Measurements from ENCODE around the gene ADAMTS10.

The ADAMTS10 gene

DNA sequence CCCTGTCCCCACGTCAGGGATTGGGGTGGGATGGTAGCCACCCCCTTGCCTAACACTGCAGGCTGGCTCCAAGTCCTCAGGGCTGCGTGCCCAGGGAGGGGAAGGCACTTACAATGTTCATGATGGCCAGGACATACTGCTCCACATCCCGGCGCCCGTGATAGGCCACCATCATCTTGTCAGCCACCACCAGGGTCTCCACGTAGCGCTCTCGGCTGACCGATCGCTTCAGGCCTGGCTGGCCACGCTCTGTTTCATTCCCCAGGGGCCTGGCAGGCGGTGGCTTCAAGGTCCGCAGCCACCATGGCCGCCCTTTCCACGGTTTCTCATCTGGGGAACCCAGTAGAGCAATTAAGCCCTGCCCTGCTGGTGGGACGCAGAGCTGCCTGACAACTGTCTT, 9.7 kb downstream of the ADAMTS10 start:
- H3K4me3 ChIP-seq (ENCODE audit: low read depth in 1 of 2, low read length in 2 of 2), result no peak overlapping the region
- TF ChIP-seq, protein P1, sequence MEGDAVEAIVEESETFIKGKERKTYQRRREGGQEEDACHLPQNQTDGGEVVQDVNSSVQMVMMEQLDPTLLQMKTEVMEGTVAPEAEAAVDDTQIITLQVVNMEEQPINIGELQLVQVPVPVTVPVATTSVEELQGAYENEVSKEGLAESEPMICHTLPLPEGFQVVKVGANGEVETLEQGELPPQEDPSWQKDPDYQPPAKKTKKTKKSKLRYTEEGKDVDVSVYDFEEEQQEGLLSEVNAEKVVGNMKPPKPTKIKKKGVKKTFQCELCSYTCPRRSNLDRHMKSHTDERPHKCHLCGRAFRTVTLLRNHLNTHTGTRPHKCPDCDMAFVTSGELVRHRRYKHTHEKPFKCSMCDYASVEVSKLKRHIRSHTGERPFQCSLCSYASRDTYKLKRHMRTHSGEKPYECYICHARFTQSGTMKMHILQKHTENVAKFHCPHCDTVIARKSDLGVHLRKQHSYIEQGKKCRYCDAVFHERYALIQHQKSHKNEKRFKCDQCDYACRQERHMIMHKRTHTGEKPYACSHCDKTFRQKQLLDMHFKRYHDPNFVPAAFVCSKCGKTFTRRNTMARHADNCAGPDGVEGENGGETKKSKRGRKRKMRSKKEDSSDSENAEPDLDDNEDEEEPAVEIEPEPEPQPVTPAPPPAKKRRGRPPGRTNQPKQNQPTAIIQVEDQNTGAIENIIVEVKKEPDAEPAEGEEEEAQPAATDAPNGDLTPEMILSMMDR (IDR thresholded peaks at IDR 0.05; ENCODE audit: borderline replicate concordance, extremely low read depth, low read length, poor library complexity, severe bottlenecking), result no peak
- no peak for TF ChIP-seq EZH2 (IDR thresholded peaks at IDR 0.05; ENCODE audit: borderline replicate concordance, low read depth, low read length, severe bottlenecking)

DNA sequence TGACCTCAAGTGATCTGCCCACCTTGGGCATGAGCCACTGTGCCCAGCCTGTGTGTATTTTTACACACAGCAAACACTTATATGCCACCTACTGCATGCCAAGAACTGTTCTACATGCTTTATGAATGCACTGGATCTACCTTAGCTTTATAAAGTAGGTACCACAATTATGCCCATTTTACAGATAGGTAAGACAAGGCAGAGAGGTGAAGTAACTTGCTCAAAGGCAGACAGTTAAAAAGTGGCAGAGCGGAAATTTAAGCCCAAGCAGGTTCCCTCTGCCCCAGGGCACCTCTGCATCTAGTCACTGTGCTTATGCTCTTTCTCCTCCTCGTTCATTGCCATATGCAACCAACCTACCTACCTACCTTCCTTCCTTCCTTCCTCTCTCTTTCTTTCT, 10.5 kb downstream of the ADAMTS10 start:
- no peak overlapping the region for H3K9ac ChIP-seq (ENCODE audit: low read depth, low read length)
- H2AFZ ChIP-seq (ENCODE audit: low read depth, low read length), result no peak overlapping the region
- no peak for DNase-seq
- H3K36me3 ChIP-seq (ENCODE audit: insufficient read depth, low read length), result no peaks in the 10 kb centered on the region
- H3K27me3 ChIP-seq (ENCODE audit: insufficient read depth, low read length, poor library complexity), result no peaks in the 10 kb centered on the region
- H4K20me1 ChIP-seq (ENCODE audit: insufficient read depth, low read length), result no peaks in the 10 kb centered on the region
- TF ChIP-seq, protein P1 (IDR thresholded peaks at IDR 0.05; ENCODE audit: borderline replicate concordance, extremely low read depth, low read length, poor library complexity, severe bottlenecking), result no peak
- no peak for TF ChIP-seq EZH2 (IDR thresholded peaks at IDR 0.05; ENCODE audit: borderline replicate concordance, low read depth, low read length, severe bottlenecking)
- H3K4me3 ChIP-seq (ENCODE audit: low read depth in 1 of 2, low read length in 2 of 2), result no peak overlapping the region
- H3K4me2 ChIP-seq (ENCODE audit: insufficient read depth, low read length), result no peak overlapping the region
- peaks cover 5% of the 10 kb centered on the region for H3K9me3 ChIP-seq (ENCODE audit: insufficient read depth, low read length, severe bottlenecking)
- H3K27ac ChIP-seq (ENCODE audit: low read length), result no peak overlapping the region
- H3K79me2 ChIP-seq (ENCODE audit: insufficient read depth, low read length), result no peaks in the 10 kb centered on the region
- no peaks in the 10 kb centered on the region for H3K4me1 ChIP-seq (ENCODE audit: insufficient read depth, low read length)
- no peak for ATAC-seq (ENCODE audit: insufficient read depth, low read depth)

More for the DNA sequence above, 9.7 kb downstream of the ADAMTS10 start:
- no peaks in the 10 kb centered on the region for H3K79me2 ChIP-seq (ENCODE audit: insufficient read depth, low read length)
- H3K27me3 ChIP-seq (ENCODE audit: insufficient read depth, low read length, poor library complexity), result no peaks in the 10 kb centered on the region
- ATAC-seq (ENCODE audit: insufficient read depth, low read depth) (no peak), DNase-seq (no peak)
- H3K4me2 ChIP-seq (ENCODE audit: insufficient read depth, low read length), result no peak overlapping the region
- no peaks in the 10 kb centered on the region for H3K36me3 ChIP-seq (ENCODE audit: insufficient read depth, low read length)
- peaks cover 6% of the 10 kb centered on the region for H3K9me3 ChIP-seq (ENCODE audit: insufficient read depth, low read length, severe bottlenecking)
- H4K20me1 ChIP-seq (ENCODE audit: insufficient read depth, low read length), result no peaks in the 10 kb centered on the region
- no peak overlapping the region for H3K27ac ChIP-seq (ENCODE audit: low read length)
- H2AFZ ChIP-seq (ENCODE audit: low read depth, low read length), result no peak overlapping the region
- no peaks in the 10 kb centered on the region for H3K4me1 ChIP-seq (ENCODE audit: insufficient read depth, low read length)
- no peak overlapping the region for H3K9ac ChIP-seq (ENCODE audit: low read depth, low read length)

DNA sequence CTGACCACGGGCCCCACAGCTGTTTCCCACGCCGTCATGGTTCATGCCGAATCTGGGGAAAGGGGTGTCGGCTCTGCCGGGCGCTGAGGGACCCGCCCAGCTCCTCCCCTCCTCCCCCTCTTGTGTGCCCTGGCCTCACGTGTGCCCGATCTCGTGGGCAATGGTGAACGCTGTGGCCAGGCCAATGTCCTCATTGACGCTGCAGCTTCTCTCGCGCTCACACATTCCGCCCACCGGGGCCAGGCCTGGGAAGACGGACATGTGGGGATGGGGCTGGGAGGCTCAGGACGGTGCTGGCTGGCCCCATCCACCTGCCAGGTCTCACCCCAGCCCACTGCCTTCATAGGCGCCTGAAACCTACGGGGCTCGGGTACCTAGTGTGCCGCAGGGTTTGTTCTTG, 14.3 kb downstream of the ADAMTS10 start:
- no peaks in the 10 kb centered on the region for H3K36me3 ChIP-seq (ENCODE audit: insufficient read depth, low read length)
- H2AFZ ChIP-seq (ENCODE audit: low read depth, low read length), result no peak overlapping the region
- DNase-seq (no peak), ATAC-seq (ENCODE audit: insufficient read depth, low read depth) (no peak)
- H3K4me1 ChIP-seq (ENCODE audit: insufficient read depth, low read length), result no peaks in the 10 kb centered on the region
- no peak overlapping the region for H3K4me3 ChIP-seq (ENCODE audit: low read depth in 1 of 2, low read length in 2 of 2)
- no peak for TF ChIP-seq EZH2 (IDR thresholded peaks at IDR 0.05; ENCODE audit: borderline replicate concordance, low read depth, low read length, severe bottlenecking)
- TF ChIP-seq, protein P1 (IDR thresholded peaks at IDR 0.05; ENCODE audit: borderline replicate concordance, extremely low read depth, low read length, poor library complexity, severe bottlenecking), result no peak
- H3K4me2 ChIP-seq (ENCODE audit: insufficient read depth, low read length), result no peak overlapping the region
- no peak overlapping the region for H3K27ac ChIP-seq (ENCODE audit: low read length)
- peaks cover 5% of the 10 kb centered on the region for H3K9me3 ChIP-seq (ENCODE audit: insufficient read depth, low read length, severe bottlenecking)
- H3K27me3 ChIP-seq (ENCODE audit: insufficient read depth, low read length, poor library complexity), result no peaks in the 10 kb centered on the region
- H3K79me2 ChIP-seq (ENCODE audit: insufficient read depth, low read length), result no peaks in the 10 kb centered on the region
- H3K9ac ChIP-seq (ENCODE audit: low read depth, low read length), result no peak overlapping the region
- H4K20me1 ChIP-seq (ENCODE audit: insufficient read depth, low read length), result no peaks in the 10 kb centered on the region

DNA sequence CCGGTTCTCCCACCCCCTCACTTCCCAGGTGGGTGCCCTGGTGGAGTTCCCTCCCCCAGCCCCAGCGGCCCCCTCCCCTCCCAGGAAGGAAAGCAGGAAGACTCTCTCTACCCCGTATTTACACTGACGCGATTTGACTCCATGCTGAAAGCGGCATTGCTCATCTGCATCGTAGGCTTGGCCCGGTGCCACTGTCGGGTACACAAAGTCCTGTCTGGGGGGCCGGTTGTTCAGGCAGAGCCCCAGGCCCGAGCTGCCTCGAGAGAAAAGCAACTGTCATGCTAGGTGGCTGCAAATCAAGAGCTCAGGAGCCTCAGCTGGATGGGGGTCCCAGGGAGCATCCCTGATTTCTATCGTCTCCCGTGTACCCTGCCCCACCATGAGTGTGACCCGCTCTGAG, 14.9 kb downstream of the ADAMTS10 start:
- Histone ChIP-seq H3K27ac (ENCODE audit: low read length) (no peak overlapping the region), H3K36me3 (ENCODE audit: insufficient read depth, low read length) (no peaks in the 10 kb centered on the region), H2AFZ (ENCODE audit: low read depth, low read length) (no peak overlapping the region), H3K9me3 (ENCODE audit: insufficient read depth, low read length, severe bottlenecking) (peaks cover 5% of the 10 kb centered on the region), H3K4me1 (ENCODE audit: insufficient read depth, low read length) (no peaks in the 10 kb centered on the region), H3K27me3 (ENCODE audit: insufficient read depth, low read length, poor library complexity) (no peaks in the 10 kb centered on the region), H3K79me2 (ENCODE audit: insufficient read depth, low read length) (no peaks in the 10 kb centered on the region), H4K20me1 (ENCODE audit: insufficient read depth, low read length) (no peaks in the 10 kb centered on the region), H3K4me3 (ENCODE audit: low read depth in 1 of 2, low read length in 2 of 2) (no peak overlapping the region), H3K4me2 (ENCODE audit: insufficient read depth, low read length) (no peak overlapping the region), H3K9ac (ENCODE audit: low read depth, low read length) (no peak overlapping the region)
- DNase-seq (no peak), ATAC-seq (ENCODE audit: insufficient read depth, low read depth) (no peak)
- TF ChIP-seq, protein P1 (IDR thresholded peaks at IDR 0.05; ENCODE audit: borderline replicate concordance, extremely low read depth, low read length, poor library complexity, severe bottlenecking), result no peak
- TF ChIP-seq EZH2 (IDR thresholded peaks at IDR 0.05; ENCODE audit: borderline replicate concordance, low read depth, low read length, severe bottlenecking), result no peak

All from DND-41 (cell line).